Measurements from ENCODE around the gene SMPD3. TPM values are rescaled to one million over a fixed set of nuclear protein-coding genes. Genes with fewer than 3 reads are reported as not detected.

SMPD3 gene
- total and polyA plus RNA-seq, 2 experiments from 2014 or later = 0.27 to 2.8 TPM

GRCh38 chr16:68360956-68361355 is 87.4 kb downstream of the SMPD3 start:
- Histone ChIP-seq H3K4me3 (no peak overlapping the region), H3K36me3 (peaks cover 10% of the 10 kb centered on the region), H3K27ac (no peak overlapping the region), H3K9me3 (ENCODE audit: low read depth) (no peaks in the 10 kb centered on the region), H3K4me1 (ENCODE audit: low read depth) (no peaks in the 10 kb centered on the region), H3K27me3 (no peaks in the 10 kb centered on the region)
- no peak for DNase-seq (ENCODE audit: low read depth in 1 of 2, low spot score in 1 of 2)
- no peak for TF ChIP-seq CTCF (IDR thresholded peaks at IDR 0.05; ENCODE audit: low read depth, low read length)

GRCh38 chr16:68360547-68360946 is 87.8 kb downstream of the SMPD3 start:
- Histone ChIP-seq H3K27me3 (no peaks in the 10 kb centered on the region), H3K4me3 (no peak overlapping the region), H3K4me1 (ENCODE audit: low read depth) (no peaks in the 10 kb centered on the region), H3K36me3 (peaks cover 14% of the 10 kb centered on the region), H3K9me3 (ENCODE audit: low read depth) (no peaks in the 10 kb centered on the region), H3K27ac (no peak overlapping the region)
- DNase-seq (ENCODE audit: low read depth in 1 of 2, low spot score in 1 of 2) = no peak
- no peak for TF ChIP-seq CTCF (IDR thresholded peaks at IDR 0.05; ENCODE audit: low read depth, low read length)

GRCh38 chr16:68359398-68360191 is 88.7 kb downstream of the SMPD3 start:
- peaks cover 14% of the 10 kb centered on the region for H3K36me3 ChIP-seq
- no peak overlapping the region for H3K4me3 ChIP-seq
- no peak for TF ChIP-seq CTCF (IDR thresholded peaks at IDR 0.05; ENCODE audit: low read depth, low read length)
- no peak overlapping the region for H3K27ac ChIP-seq
- DNase-seq (ENCODE audit: low read depth in 1 of 2, low spot score in 1 of 2) = no peak
- H3K4me1 ChIP-seq (ENCODE audit: low read depth) = no peaks in the 10 kb centered on the region
- no peaks in the 10 kb centered on the region for H3K27me3 ChIP-seq
- no peaks in the 10 kb centered on the region for H3K9me3 ChIP-seq (ENCODE audit: low read depth)

- no peak overlapping the region for H3K4me3 ChIP-seq
- peaks cover 14% of the 10 kb centered on the region for H3K36me3 ChIP-seq
Observed at GRCh38 chr16:68358951-68359350, 89.4 kb downstream of the SMPD3 start.

GRCh38 chr16:68357923-68358322 is 90.4 kb downstream of the SMPD3 start:
- H3K27me3 ChIP-seq = no peaks in the 10 kb centered on the region
- no peak for DNase-seq (ENCODE audit: low read depth in 1 of 2, low spot score in 1 of 2)
- H3K4me3 ChIP-seq = no peak overlapping the region
- no peaks in the 10 kb centered on the region for H3K9me3 ChIP-seq (ENCODE audit: low read depth)
- no peak overlapping the region for H3K27ac ChIP-seq
- no peaks in the 10 kb centered on the region for H3K4me1 ChIP-seq (ENCODE audit: low read depth)
- no peak for TF ChIP-seq CTCF (IDR thresholded peaks at IDR 0.05; ENCODE audit: low read depth, low read length)
- H3K36me3 ChIP-seq = peaks cover 14% of the 10 kb centered on the region

More at GRCh38 chr16:68358951-68359350, 89.4 kb downstream of the SMPD3 start:
- DNase-seq (ENCODE audit: low read depth in 1 of 2, low spot score in 1 of 2) = no peak
- H3K4me1 ChIP-seq (ENCODE audit: low read depth) = no peaks in the 10 kb centered on the region
- no peaks in the 10 kb centered on the region for H3K27me3 ChIP-seq
- TF ChIP-seq CTCF (IDR thresholded peaks at IDR 0.05; ENCODE audit: low read depth, low read length) = no peak
- H3K9me3 ChIP-seq (ENCODE audit: low read depth) = no peaks in the 10 kb centered on the region
- H3K27ac ChIP-seq = no peak overlapping the region
